B cell (primary cell): ENCODE results near the gene HEXIM1. TPM values are rescaled to one million over a fixed set of nuclear protein-coding genes. Genes with fewer than 3 reads are reported as not detected.

Experiments
- ATAC-seq: fragments of 200-7000 bp; cut with Tn5 transposase; one replicate; pipeline ENCODE4 v1.10.0; 2021; ENCODE audit warnings: low read depth, mild to moderate bottlenecking, moderate number of reproducible peaks, moderate library complexity
- CTCF ChIA-PET: fragments of 350-600 bp; sonication (Branson Sonifier 250); formaldehyde crosslinking; loops from one replicate; lab custom pipeline; 2021; ENCODE audit warnings: antibody characterized with exemption, inconsistent platforms; lab: Charles Lee
- POLR2A ChIA-PET: fragments of 350-600 bp; sonication (Branson Sonifier 250); formaldehyde crosslinking; loops from one replicate; lab custom pipeline; 2021; ENCODE audit warnings: antibody characterized with exemption; lab: Charles Lee
- DNase-seq: peaks from one replicate; pipeline ENCODE4 v3.0.0; 2013
- H2AFZ ChIP-seq: 2 replicates; pipeline ENCODE4 v1.6.1; 2012; ENCODE audit warnings: mild to moderate bottlenecking, low read depth, low read length; ENCODE audit not compliant: insufficient read depth, poor library complexity, severe bottlenecking
- H3K27ac ChIP-seq, 2 donors: 1 replicate in 1 of 2; 2 replicates in 1 of 2; pipeline ENCODE4 v1.5.1; 2012 to 2013; ENCODE audit warnings: low read length in 2 of 2, mild to moderate bottlenecking in 2 of 2, moderate library complexity in 1 of 2
- H3K27me3 ChIP-seq, 4 experiments: fragments of 200-600 bp in 1 of 4; sonication (generic) in 1 of 4; replicated peaks in 1 of 4; 1 replicate in 2 of 4; 2 replicates in 2 of 4; pipeline versions ENCODE4 v1.6.1 to v1.7.0; 2013 to 2016; ENCODE audit warnings: low read length in 3 of 4, mild to moderate bottlenecking in 2 of 4, mixed read lengths in 1 of 4, moderate library complexity in 1 of 4; ENCODE audit not compliant: insufficient read depth in 4 of 4, control insufficient read depth in 3 of 4; ENCODE audit errors: control extremely low read depth in 1 of 4
- H3K36me3 ChIP-seq, 2 experiments: replicated peaks in 1 of 2; 1 replicate in 1 of 2; 2 replicates in 1 of 2; pipeline versions ENCODE4 v1.6.1 to v1.7.1; 2013; ENCODE audit warnings: low read length in 1 of 2; ENCODE audit not compliant: insufficient read depth in 2 of 2, control insufficient read depth in 1 of 2; ENCODE audit errors: control extremely low read depth in 1 of 2, extremely low read depth in 1 of 2
- H3K4me1 ChIP-seq, 2 donors: fragments of 200-600 bp in 1 of 2; sonication (generic) in 1 of 2; 1 replicate in 1 of 2; 2 replicates in 1 of 2; pipeline versions ENCODE4 v1.5.1 to v1.6.1; 2013 to 2017; ENCODE audit warnings: low read length in 2 of 2; ENCODE audit not compliant: control insufficient read depth in 2 of 2, insufficient read depth in 2 of 2
- H3K4me2 ChIP-seq: replicated peaks from 2 replicates; pipeline ENCODE3; 2012; ENCODE audit warnings: mild to moderate bottlenecking, low read depth, low read length; ENCODE audit not compliant: poor library complexity, severe bottlenecking
- H3K4me3 ChIP-seq, 5 experiments: fragments of 200-600 bp in 1 of 5; sonication (generic) in 1 of 5; 1 replicate in 3 of 5; 2 replicates in 2 of 5; pipeline versions ENCODE4 v1.5.1 to v1.7.0; 2011 to 2016; ENCODE audit warnings: low read length in 4 of 5, mild to moderate bottlenecking in 4 of 5, low read depth in 2 of 5, control low read depth in 1 of 5, moderate library complexity in 1 of 5; ENCODE audit not compliant: insufficient read depth in 1 of 5; ENCODE audit errors: control extremely low read depth in 1 of 5, extremely low read depth in 1 of 5
- H3K79me2 ChIP-seq: fragments of 200-600 bp; sonication (generic); one replicate; pipeline ENCODE4 v1.6.0; 2016; ENCODE audit warnings: low read length; ENCODE audit not compliant: control insufficient read depth, insufficient read depth
- H3K9ac ChIP-seq: fragments of 200-600 bp; sonication (generic); 2 replicates; pipeline ENCODE4 v1.6.1; 2017; ENCODE audit warnings: mild to moderate bottlenecking, low read length, moderate library complexity
- H3K9me3 ChIP-seq, 3 donors: one replicate each; pipeline versions ENCODE4 v1.6.1 to v1.7.1; 2013; ENCODE audit warnings: low read length in 2 of 3; ENCODE audit not compliant: control insufficient read depth in 2 of 3, insufficient read depth in 1 of 3; ENCODE audit errors: control extremely low read depth in 1 of 3
- H4K20me1 ChIP-seq: 2 replicates; pipeline ENCODE4 v1.6.0; 2012; ENCODE audit warnings: mild to moderate bottlenecking, low read length; ENCODE audit not compliant: insufficient read depth, control insufficient read depth, poor library complexity, severe bottlenecking
- H3K27ac Mint-ChIP-seq: one replicate; pipeline ENCODE4 v1.8.0; 2021; ENCODE audit warnings: mixed read lengths
- H3K27me3 Mint-ChIP-seq: one replicate; pipeline ENCODE4 v1.8.0; 2021; ENCODE audit warnings: mixed read lengths
- H3K4me1 Mint-ChIP-seq: one replicate; pipeline ENCODE4 v1.8.0; 2021; ENCODE audit warnings: mixed read lengths
- H3K4me3 Mint-ChIP-seq: one replicate; pipeline ENCODE4 v1.8.0; 2021; ENCODE audit warnings: mixed read lengths
- H3K9me3 Mint-ChIP-seq: one replicate; pipeline ENCODE4 v1.8.0; 2022; ENCODE audit warnings: mixed read lengths; ENCODE audit not compliant: insufficient read depth
- EZH2 ChIP-seq: IDR thresholded peaks from 2 replicates; pipeline ENCODE4 v1.6.1; 2012; ENCODE audit warnings: borderline replicate concordance, low read depth, mild to moderate bottlenecking, moderate library complexity, low read length; ENCODE audit not compliant: insufficient read depth, poor library complexity, severe bottlenecking
- WGBS: methylation state at CpG from one replicate; pipeline ENCODE4 v1.1.5; 2013; ENCODE audit warnings: missing lambda C conversion rate; ENCODE audit not compliant: insufficient coverage; 5-methylcytosine and 5-hydroxymethylcytosine counted together
- intact Hi-C: fragments of 100-400 bp; cut with micrococcal nuclease; formaldehyde crosslinking; loops from one replicate; pipeline ENCODE4 v1.10.0; 2022
- polyA plus RNA-seq: library from polyadenylated mRNA; depleted of rRNA; stranded (reverse); fragments of >200 nt; gene quantifications from 2 replicates; pipeline ENCODE4 v1.2.3, GENCODE V29; 2012
- total RNA-seq, 2 donors: library from RNA; stranded (reverse); fragments of 120-200 nt in 1 of 2; gene quantifications; 1 replicate in 1 of 2; 2 replicates in 1 of 2; pipeline versions ENCODE4 v1.2.3 to v1.2.4, GENCODE V29; 2013 to 2022
- TF ChIP-seq, protein P1 (sequence below): fragments of 200-600 bp; IDR thresholded peaks from one replicate; pipeline ENCODE4 v1.8.0; 2022; ENCODE audit warnings: antibody characterized with exemption, mild to moderate bottlenecking

Gene HEXIM1
- total and polyA plus RNA-seq, 2 donors (not counting 1 experiment from before 2014, with no cell fraction given): 23.7 to 48.9 TPM

DNA sequence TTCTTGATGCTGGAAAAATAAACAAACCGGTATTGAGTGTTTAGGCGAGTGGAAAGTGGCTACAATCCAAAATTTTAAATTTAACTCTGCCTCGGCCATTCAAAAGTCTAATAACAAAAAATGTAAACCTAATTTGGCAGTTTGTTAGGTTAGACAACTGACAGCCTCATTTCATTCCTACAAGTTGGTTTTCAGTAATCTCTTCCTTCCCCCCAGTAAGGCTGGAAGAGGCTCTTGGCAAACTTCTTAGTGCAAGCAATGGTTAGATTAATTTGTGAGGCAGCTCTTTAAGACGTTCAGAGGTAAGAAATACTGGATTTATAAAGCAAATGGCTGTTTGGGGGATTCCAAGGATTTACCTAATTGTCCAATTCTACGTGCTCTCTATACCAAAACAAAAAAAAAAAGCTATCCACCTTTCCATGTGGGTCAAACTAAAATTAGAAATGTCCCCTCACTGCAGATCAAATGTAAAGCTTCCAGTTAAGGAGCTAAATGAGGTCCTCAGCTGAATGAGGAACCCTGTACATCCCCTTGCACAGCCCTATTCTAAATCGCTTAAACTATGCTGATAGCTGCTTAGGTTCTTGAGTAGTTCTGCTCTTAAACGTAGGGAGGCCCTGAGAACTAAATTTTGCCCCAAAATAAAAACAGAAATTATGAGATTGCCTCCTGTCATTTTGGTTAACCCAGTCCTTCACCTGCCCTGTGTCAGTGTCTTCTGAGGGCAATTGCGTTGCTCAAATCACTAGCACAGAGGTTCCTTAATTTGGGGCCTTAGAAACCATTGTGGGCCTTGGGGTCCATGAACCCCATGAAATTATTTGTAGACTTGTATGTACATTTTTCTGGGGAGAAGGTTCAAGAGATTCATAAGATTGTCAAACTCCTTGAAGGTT, 2.9 kb downstream of the HEXIM1 start:
- DNase-seq (peak; percentile 54), ATAC-seq (no peak)
- peaks cover 29% of the 10 kb centered on the region for H4K20me1 ChIP-seq
- H3K9me3 ChIP-seq: no peaks in the 10 kb centered on the region
- no peak for TF ChIP-seq EZH2
- TF ChIP-seq, protein P1, sequence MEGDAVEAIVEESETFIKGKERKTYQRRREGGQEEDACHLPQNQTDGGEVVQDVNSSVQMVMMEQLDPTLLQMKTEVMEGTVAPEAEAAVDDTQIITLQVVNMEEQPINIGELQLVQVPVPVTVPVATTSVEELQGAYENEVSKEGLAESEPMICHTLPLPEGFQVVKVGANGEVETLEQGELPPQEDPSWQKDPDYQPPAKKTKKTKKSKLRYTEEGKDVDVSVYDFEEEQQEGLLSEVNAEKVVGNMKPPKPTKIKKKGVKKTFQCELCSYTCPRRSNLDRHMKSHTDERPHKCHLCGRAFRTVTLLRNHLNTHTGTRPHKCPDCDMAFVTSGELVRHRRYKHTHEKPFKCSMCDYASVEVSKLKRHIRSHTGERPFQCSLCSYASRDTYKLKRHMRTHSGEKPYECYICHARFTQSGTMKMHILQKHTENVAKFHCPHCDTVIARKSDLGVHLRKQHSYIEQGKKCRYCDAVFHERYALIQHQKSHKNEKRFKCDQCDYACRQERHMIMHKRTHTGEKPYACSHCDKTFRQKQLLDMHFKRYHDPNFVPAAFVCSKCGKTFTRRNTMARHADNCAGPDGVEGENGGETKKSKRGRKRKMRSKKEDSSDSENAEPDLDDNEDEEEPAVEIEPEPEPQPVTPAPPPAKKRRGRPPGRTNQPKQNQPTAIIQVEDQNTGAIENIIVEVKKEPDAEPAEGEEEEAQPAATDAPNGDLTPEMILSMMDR: no peak
- Mint-ChIP-seq H3K9me3 (no peaks in the 10 kb centered on the region), H3K4me3 (peak overlapping the region; percentile 65), H3K27ac (peak overlapping the region; percentile 72), H3K27me3 (no peaks in the 10 kb centered on the region), H3K4me1 (peaks cover 51% of the 10 kb centered on the region)
- H3K4me3 ChIP-seq: peak overlapping the region in 1 of 5 experiments; percentile 11
- H3K79me2 ChIP-seq: peaks cover 70% of the 10 kb centered on the region
- H3K4me2 ChIP-seq: peak overlapping the region; percentile 93
- peaks cover 0 to 5% of the 10 kb centered on the region in 2 experiments for H3K36me3 ChIP-seq
- H3K4me1 ChIP-seq: peaks cover 30 to 49% of the 10 kb centered on the region in 2 donors
- H2AFZ ChIP-seq: no peak overlapping the region
- 29% methylated on average over 3 of the region's 8 CpGs for WGBS
- no peaks in the 10 kb centered on the region for H3K27me3 ChIP-seq
- H3K9ac ChIP-seq: no peak overlapping the region
- CTCF ChIA-PET: interaction anchor here (0.7 to 7.5 kb wide), 14 partner anchors 11 to 253 kb away, joined by 3 to 242 read pairs (median 15); partner anchors contain the start of genes ACBD4, FMNL1, HEXIM2 and PLCD3
- POLR2A ChIA-PET: interaction anchor here (0.7 to 6.6 kb wide), 7 partner anchors 8 to 929 kb away, joined by 3 to 246 read pairs (median 4); partner anchors contain the start of genes ACBD4, HEXIM2 and MAP3K14
- peak overlapping the region; percentile 18 to 64 for H3K27ac ChIP-seq
- intact Hi-C loops: no loop called here
